ENCODE results near the gene KRCC1.

Gene KRCC1

DNA sequence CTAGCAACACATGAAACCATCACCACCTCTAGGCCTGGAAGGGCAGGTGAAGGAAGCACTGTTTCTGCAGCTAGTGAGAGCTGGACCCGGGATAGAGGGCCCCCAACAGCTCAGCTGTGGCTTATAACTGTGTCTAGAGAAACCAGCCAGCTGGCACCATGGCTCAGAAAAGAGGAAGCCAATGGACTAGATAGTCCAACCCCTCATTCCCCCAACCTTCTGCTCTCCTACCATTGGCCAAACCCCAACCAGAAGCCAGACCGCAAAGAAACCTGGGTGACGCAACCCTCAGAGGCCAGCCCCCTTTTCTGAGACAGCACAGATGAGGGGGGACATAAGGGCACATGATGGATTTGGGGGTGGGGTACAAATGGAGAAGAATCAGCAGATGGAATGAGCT is 36.4 kb upstream of the KRCC1 start:
- no peaks in the 10 kb centered on the region for H3K36me3 ChIP-seq (ENCODE audit: control insufficient read depth, insufficient read depth, low read length)
- H3K9ac ChIP-seq, result no peak overlapping the region
- H3K4me1 ChIP-seq, result no peaks in the 10 kb centered on the region
- TF ChIP-seq, protein P1, sequence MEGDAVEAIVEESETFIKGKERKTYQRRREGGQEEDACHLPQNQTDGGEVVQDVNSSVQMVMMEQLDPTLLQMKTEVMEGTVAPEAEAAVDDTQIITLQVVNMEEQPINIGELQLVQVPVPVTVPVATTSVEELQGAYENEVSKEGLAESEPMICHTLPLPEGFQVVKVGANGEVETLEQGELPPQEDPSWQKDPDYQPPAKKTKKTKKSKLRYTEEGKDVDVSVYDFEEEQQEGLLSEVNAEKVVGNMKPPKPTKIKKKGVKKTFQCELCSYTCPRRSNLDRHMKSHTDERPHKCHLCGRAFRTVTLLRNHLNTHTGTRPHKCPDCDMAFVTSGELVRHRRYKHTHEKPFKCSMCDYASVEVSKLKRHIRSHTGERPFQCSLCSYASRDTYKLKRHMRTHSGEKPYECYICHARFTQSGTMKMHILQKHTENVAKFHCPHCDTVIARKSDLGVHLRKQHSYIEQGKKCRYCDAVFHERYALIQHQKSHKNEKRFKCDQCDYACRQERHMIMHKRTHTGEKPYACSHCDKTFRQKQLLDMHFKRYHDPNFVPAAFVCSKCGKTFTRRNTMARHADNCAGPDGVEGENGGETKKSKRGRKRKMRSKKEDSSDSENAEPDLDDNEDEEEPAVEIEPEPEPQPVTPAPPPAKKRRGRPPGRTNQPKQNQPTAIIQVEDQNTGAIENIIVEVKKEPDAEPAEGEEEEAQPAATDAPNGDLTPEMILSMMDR (IDR thresholded peaks at IDR 0.05), result no peak
- no peak overlapping the region for H3K27ac ChIP-seq
- H3K4me3 ChIP-seq (ENCODE audit: low read depth, low read length), result no peak overlapping the region
- no peak overlapping the region for H3K4me2 ChIP-seq (ENCODE audit: low read length)
- no peaks in the 10 kb centered on the region for H3K79me2 ChIP-seq
- no peak overlapping the region for H2AFZ ChIP-seq
- H3K9me3 ChIP-seq (ENCODE audit: control insufficient read depth, low read length), result no peaks in the 10 kb centered on the region
- no peaks in the 10 kb centered on the region for H3K27me3 ChIP-seq (ENCODE audit: control insufficient read depth, insufficient read depth, low read length)

DNA sequence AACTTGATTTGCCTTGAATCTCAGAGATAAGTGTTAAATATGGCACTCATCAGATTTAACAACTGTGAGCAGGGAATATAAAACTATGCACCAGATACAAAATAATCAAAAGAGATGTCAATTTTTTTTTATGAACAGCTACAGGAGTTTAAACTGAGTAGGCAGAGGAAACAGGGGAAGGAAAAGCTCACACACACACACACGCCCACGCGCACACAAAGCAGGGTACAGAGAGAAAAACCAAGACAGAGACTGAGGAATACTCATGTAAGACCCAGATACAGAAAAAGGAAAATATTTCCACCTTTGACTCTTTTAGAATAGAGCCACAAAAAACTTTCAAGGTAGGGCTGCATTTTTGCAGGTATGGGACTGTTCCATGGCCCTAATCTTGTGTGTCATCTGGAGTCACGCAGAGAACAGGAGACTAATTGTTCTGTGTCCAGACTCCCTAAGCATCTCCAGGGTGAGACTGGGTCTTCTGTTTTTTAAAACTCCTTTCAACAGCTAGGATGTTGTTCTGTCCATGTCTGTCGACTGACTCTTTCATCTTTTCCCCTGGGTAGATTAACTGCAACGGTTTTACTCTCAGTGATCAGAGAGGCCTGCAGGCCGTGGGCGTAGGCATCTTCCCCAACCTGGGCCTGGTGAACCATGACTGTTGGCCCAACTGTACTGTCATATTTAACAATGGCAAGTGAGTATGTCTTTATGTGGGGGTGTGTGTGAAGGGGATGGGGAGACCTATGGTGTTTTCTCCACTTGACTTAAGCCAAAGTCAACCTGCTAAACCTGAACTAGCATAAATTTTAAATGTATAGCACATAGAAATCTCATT is 35.1 kb upstream of the KRCC1 start:
- no peak overlapping the region for H3K9ac ChIP-seq
- no peaks in the 10 kb centered on the region for H3K27me3 ChIP-seq (ENCODE audit: control insufficient read depth, insufficient read depth, low read length)
- H3K79me2 ChIP-seq, result no peaks in the 10 kb centered on the region
- no peak overlapping the region for H3K4me3 ChIP-seq (ENCODE audit: low read depth, low read length)
- no peaks in the 10 kb centered on the region for H3K4me1 ChIP-seq
- H2AFZ ChIP-seq, result no peak overlapping the region
- H3K36me3 ChIP-seq (ENCODE audit: control insufficient read depth, insufficient read depth, low read length), result no peaks in the 10 kb centered on the region
- TF ChIP-seq, protein P1 (IDR thresholded peaks at IDR 0.05), result no peak
- no peaks in the 10 kb centered on the region for H3K9me3 ChIP-seq (ENCODE audit: control insufficient read depth, low read length)
- H3K4me2 ChIP-seq (ENCODE audit: low read length), result no peak overlapping the region
- no peak overlapping the region for H3K27ac ChIP-seq

DNA sequence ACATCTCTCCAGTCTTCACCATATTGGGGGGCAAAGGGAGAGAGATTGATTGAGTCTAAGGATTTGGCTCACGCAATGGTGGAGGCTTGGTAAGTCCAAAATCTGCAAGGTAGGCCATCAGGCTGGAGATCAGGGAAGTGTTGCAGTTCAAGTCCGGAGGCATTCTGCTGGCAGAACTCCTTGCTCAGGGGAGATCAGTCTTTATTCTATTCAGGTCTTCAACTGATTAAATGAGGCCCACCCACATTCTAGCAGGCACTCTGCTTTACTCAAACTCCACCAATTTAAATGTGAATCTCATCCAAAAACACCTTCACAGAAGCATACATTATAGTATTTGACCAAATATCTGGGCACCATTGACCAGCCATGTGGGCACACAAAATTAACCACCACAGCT is 33.4 kb upstream of the KRCC1 start:
- TF ChIP-seq, protein P1 (IDR thresholded peaks at IDR 0.05), result no peak
- Histone ChIP-seq H3K4me2 (ENCODE audit: low read length) (no peak overlapping the region), H3K9me3 (ENCODE audit: control insufficient read depth, low read length) (no peaks in the 10 kb centered on the region), H3K4me1 (no peaks in the 10 kb centered on the region), H3K79me2 (no peaks in the 10 kb centered on the region), H3K27me3 (ENCODE audit: control insufficient read depth, insufficient read depth, low read length) (no peaks in the 10 kb centered on the region), H3K36me3 (ENCODE audit: control insufficient read depth, insufficient read depth, low read length) (no peaks in the 10 kb centered on the region), H3K27ac (no peak overlapping the region), H2AFZ (no peak overlapping the region), H3K4me3 (ENCODE audit: low read depth, low read length) (no peak overlapping the region), H3K9ac (no peak overlapping the region)

DNA sequence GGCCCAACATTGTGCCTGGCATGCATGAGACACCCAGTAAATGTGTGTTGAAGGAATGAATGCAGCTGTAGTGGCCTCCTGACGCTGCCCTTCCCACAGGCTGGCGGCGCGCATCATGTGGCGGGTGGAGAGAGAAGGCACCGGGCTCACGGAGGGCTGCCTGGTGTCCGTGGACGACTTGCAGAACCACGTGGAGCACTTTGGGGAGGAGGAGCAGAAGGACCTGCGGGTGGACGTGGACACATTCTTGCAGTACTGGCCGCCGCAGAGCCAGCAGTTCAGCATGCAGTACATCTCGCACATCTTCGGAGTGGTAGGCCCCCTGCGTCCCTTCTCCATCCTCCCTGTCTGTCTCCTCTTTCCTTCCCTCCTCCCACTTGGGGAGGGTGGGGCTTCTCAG is 32.2 kb upstream of the KRCC1 start:
- no peak overlapping the region for H3K9ac ChIP-seq
- no peaks in the 10 kb centered on the region for H3K9me3 ChIP-seq (ENCODE audit: control insufficient read depth, low read length)
- H3K36me3 ChIP-seq (ENCODE audit: control insufficient read depth, insufficient read depth, low read length), result no peaks in the 10 kb centered on the region
- H3K4me3 ChIP-seq (ENCODE audit: low read depth, low read length), result no peak overlapping the region
- H3K27ac ChIP-seq, result no peak overlapping the region
- H3K4me1 ChIP-seq, result no peaks in the 10 kb centered on the region
- H3K4me2 ChIP-seq (ENCODE audit: low read length), result no peak overlapping the region
- no peaks in the 10 kb centered on the region for H3K27me3 ChIP-seq (ENCODE audit: control insufficient read depth, insufficient read depth, low read length)
- TF ChIP-seq, protein P1 (IDR thresholded peaks at IDR 0.05), result no peak
- H2AFZ ChIP-seq, result no peak overlapping the region
- H3K79me2 ChIP-seq, result no peaks in the 10 kb centered on the region

DNA sequence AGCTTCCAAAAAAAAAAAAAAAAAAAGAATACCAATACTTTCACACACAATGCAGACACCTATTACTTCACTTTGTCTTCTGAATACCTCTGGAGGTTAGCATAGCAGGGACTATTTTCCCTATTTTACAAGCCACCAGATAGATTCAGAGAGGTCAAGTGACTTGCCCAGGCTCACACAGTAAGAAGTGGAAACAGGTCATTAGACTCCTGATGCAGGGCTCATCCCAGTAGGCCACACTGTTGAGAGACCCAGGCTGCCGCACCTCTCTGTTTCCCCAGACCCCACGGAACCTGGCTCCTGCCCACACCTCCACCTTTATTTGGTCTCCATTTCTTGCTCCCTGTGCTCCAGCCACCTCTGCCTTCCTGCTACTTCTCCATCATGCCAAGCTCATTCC is 31.5 kb upstream of the KRCC1 start:
- no peak overlapping the region for H2AFZ ChIP-seq
- H3K9me3 ChIP-seq (ENCODE audit: control insufficient read depth, low read length), result no peaks in the 10 kb centered on the region
- TF ChIP-seq, protein P1 (IDR thresholded peaks at IDR 0.05), result no peak

More for the DNA sequence above, 31.5 kb upstream of the KRCC1 start:
- Histone ChIP-seq H3K4me1 (no peaks in the 10 kb centered on the region), H3K4me2 (ENCODE audit: low read length) (no peak overlapping the region), H3K79me2 (no peaks in the 10 kb centered on the region), H3K27me3 (ENCODE audit: control insufficient read depth, insufficient read depth, low read length) (no peaks in the 10 kb centered on the region), H3K36me3 (ENCODE audit: control insufficient read depth, insufficient read depth, low read length) (no peaks in the 10 kb centered on the region), H3K4me3 (ENCODE audit: low read depth, low read length) (no peak overlapping the region), H3K9ac (no peak overlapping the region), H3K27ac (no peak overlapping the region)
